DND-41 (cell line): ENCODE results near the gene FADS2.

ENCODE experiments used
- ATAC-seq: fragments of 200-7000 bp; cut with Tn5 transposase; 3 replicates; pipeline ENCODE4 v1.9.1; 2021; ENCODE audit warnings: low read depth; ENCODE audit not compliant: insufficient read depth
- DNase-seq: peaks from one replicate; pipeline ENCODE4 v3.0.0-alpha.2; 2020
- H2AFZ ChIP-seq: 2 replicates; pipeline ENCODE4 v1.6.0; 2012; ENCODE audit warnings: low read depth, low read length
- H3K27ac ChIP-seq: 2 replicates; pipeline ENCODE4 v1.5.1; 2012; ENCODE audit warnings: low read length, inconsistent platforms
- H3K27me3 ChIP-seq: fragments of 200-600 bp; sonication (generic); 2 replicates; pipeline ENCODE4 v1.6.0; 2012; ENCODE audit warnings: low read length, mild to moderate bottlenecking, inconsistent platforms; ENCODE audit not compliant: insufficient read depth, poor library complexity
- H3K36me3 ChIP-seq: 2 replicates; pipeline ENCODE4 v1.5.1; 2012; ENCODE audit warnings: low read length, inconsistent platforms; ENCODE audit not compliant: insufficient read depth
- H3K4me1 ChIP-seq: 2 replicates; pipeline ENCODE4 v1.5.1; 2012; ENCODE audit warnings: mild to moderate bottlenecking, low read length; ENCODE audit not compliant: insufficient read depth
- H3K4me2 ChIP-seq: 2 replicates; pipeline ENCODE4 v1.6.0; 2012; ENCODE audit warnings: mild to moderate bottlenecking, moderate library complexity, low read length, inconsistent platforms; ENCODE audit not compliant: insufficient read depth
- H3K4me3 ChIP-seq, 2 experiments: fragments of 200-600 bp in 1 of 2; shearing (Covaris generic) in 1 of 2; 2 replicates each; pipeline ENCODE4 v1.5.1; 2012 to 2016; ENCODE audit warnings: inconsistent platforms in 2 of 2, low read length in 2 of 2, mild to moderate bottlenecking in 2 of 2, low read depth in 1 of 2, moderate library complexity in 1 of 2
- H3K79me2 ChIP-seq: 2 replicates; pipeline ENCODE4 v1.6.0; 2012; ENCODE audit warnings: low read length, inconsistent platforms; ENCODE audit not compliant: insufficient read depth
- H3K9ac ChIP-seq: 2 replicates; pipeline ENCODE4 v1.6.0; 2012; ENCODE audit warnings: low read depth, mild to moderate bottlenecking, inconsistent platforms, low read length, moderate library complexity
- H3K9me3 ChIP-seq: 2 replicates; pipeline ENCODE4 v1.5.1; 2012; ENCODE audit warnings: low read length, moderate library complexity, mild to moderate bottlenecking, inconsistent platforms; ENCODE audit not compliant: insufficient read depth, severe bottlenecking
- H4K20me1 ChIP-seq: 2 replicates; pipeline ENCODE4 v1.6.0; 2012; ENCODE audit warnings: low read length; ENCODE audit not compliant: insufficient read depth
- CTCF ChIP-seq: IDR thresholded peaks from 2 replicates; pipeline ENCODE4 v1.5.1; 2012; ENCODE audit warnings: borderline replicate concordance, low read length, moderate library complexity, mild to moderate bottlenecking; ENCODE audit not compliant: poor library complexity, severe bottlenecking; ENCODE audit errors: extremely low read depth
- EZH2 ChIP-seq: IDR thresholded peaks from 3 replicates; pipeline ENCODE4 v1.6.1; 2012; ENCODE audit warnings: borderline replicate concordance, low read depth, mild to moderate bottlenecking, moderate library complexity, low read length, inconsistent platforms; ENCODE audit not compliant: severe bottlenecking

The FADS2 gene

GRCh38 chr11:61869708-61870451, 41.8 kb downstream of the FADS2 start:
- H4K20me1 ChIP-seq, result peaks cover 14% of the 10 kb centered on the region
- 0 out of 2 replicates have a peak, but pooled peaks cover 4% of the 10 kb centered on the region for H3K4me1 ChIP-seq
- no peaks in the 10 kb centered on the region for H3K79me2 ChIP-seq
- H3K27me3 ChIP-seq, result no peaks in the 10 kb centered on the region
- H3K27ac ChIP-seq, result no peak overlapping the region
- DNase-seq (no peak), ATAC-seq (no peak)
- TF ChIP-seq CTCF, result no peak
- TF ChIP-seq EZH2, result no peak
- no peak overlapping the region for H3K9ac ChIP-seq
- no peak overlapping the region for H2AFZ ChIP-seq
- no peak overlapping the region for H3K4me3 ChIP-seq
- no peak overlapping the region for H3K4me2 ChIP-seq
- peaks cover 21% of the 10 kb centered on the region for H3K36me3 ChIP-seq
- H3K9me3 ChIP-seq, result no peaks in the 10 kb centered on the region

- no peak overlapping the region for H3K9ac ChIP-seq
- DNase-seq (no peak), ATAC-seq (no peak)
- no peaks in the 10 kb centered on the region for H3K27me3 ChIP-seq
- H2AFZ ChIP-seq, result no peak overlapping the region
- H3K4me3 ChIP-seq, result no peak overlapping the region
- no peaks in the 10 kb centered on the region for H3K9me3 ChIP-seq
- H3K36me3 ChIP-seq, result peaks cover 14% of the 10 kb centered on the region
- TF ChIP-seq EZH2 (no peak), CTCF (no peak)
- H4K20me1 ChIP-seq, result peaks cover 9% of the 10 kb centered on the region
- H3K27ac ChIP-seq, result no peak overlapping the region
- H3K79me2 ChIP-seq, result no peaks in the 10 kb centered on the region
- H3K4me1 ChIP-seq, result 0 out of 2 replicates have a peak, but pooled peaks cover 4% of the 10 kb centered on the region
- H3K4me2 ChIP-seq, result no peak overlapping the region
Measured at GRCh38 chr11:61870541-61871031, 42.5 kb downstream of the FADS2 start.

DNA sequence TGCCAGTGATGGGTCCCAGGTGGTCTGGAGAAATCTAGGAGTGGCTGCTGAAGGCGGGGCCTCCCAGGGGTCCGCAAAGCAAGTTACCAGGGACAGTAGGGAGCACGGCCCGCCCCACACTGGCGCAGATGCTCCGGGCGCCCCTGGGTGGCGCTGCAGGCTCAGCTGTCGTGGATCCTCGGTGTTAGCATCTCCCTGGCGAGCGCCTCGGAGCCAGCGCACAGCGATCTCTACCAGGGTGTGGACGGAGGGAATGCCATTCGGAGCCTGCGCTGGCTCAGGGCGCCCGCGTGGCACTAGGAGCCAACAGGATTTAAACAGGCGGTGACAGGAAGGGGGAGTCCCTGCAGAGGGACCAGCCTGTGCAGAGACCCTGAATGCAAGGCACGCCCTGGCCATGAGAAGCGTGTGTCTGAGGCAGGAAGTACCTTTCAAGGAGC, 43.1 kb downstream of the FADS2 start:
- TF ChIP-seq EZH2 (no peak), CTCF (peak; percentile 82)
- H3K36me3 ChIP-seq, result peaks cover 8% of the 10 kb centered on the region
- H3K4me2 ChIP-seq, result peak overlapping the region; percentile 44; the same call in 1 of the 2 replicates
- peaks cover 9% of the 10 kb centered on the region for H4K20me1 ChIP-seq
- 0 out of 2 replicates have a peak, but pooled peaks cover 4% of the 10 kb centered on the region for H3K4me1 ChIP-seq
- no peaks in the 10 kb centered on the region for H3K27me3 ChIP-seq
- H3K9me3 ChIP-seq, result no peaks in the 10 kb centered on the region
- no peaks in the 10 kb centered on the region for H3K79me2 ChIP-seq
- no peak overlapping the region for H3K9ac ChIP-seq
- peak; percentile 59 for DNase-seq
- no peak overlapping the region for H3K27ac ChIP-seq
- ATAC-seq, result peak; percentile 76
- no peak overlapping the region for H3K4me3 ChIP-seq
- H2AFZ ChIP-seq, result no peak overlapping the region
